DOHH2 (cell line): ENCODE measurements around the gene SH2D2A.

Experiments
- H3F3A ChIP-seq: fragments of 200-600 bp; sonication (generic), shearing (Covaris generic); 2 replicates; pipeline ENCODE4 v1.6.0; 2016; ENCODE audit warnings: antibody characterized with exemption, mild to moderate bottlenecking; ENCODE audit not compliant: control insufficient read depth, insufficient read depth
- H3K27ac ChIP-seq: fragments of 200-600 bp; sonication (generic); 2 replicates; pipeline ENCODE4 v1.5.1; 2014; ENCODE audit warnings: low read depth, mild to moderate bottlenecking, low read length, moderate library complexity
- H3K27me3 ChIP-seq: fragments of 200-600 bp; sonication (generic); 2 replicates; pipeline ENCODE4 v1.6.1; 2014; ENCODE audit warnings: mild to moderate bottlenecking, low read length, mixed read lengths; ENCODE audit not compliant: control insufficient read depth
- H3K36me3 ChIP-seq: fragments of 200-600 bp; sonication (generic); 2 replicates; pipeline ENCODE4 v1.6.1; 2014; ENCODE audit warnings: mild to moderate bottlenecking, low read length, moderate library complexity, mixed read lengths; ENCODE audit not compliant: control insufficient read depth
- H3K4me1 ChIP-seq: fragments of 200-600 bp; sonication (generic); 2 replicates; pipeline ENCODE4 v1.6.1; 2014; ENCODE audit warnings: mild to moderate bottlenecking, low read length, mixed read lengths; ENCODE audit not compliant: control insufficient read depth
- H3K4me2 ChIP-seq: fragments of 200-600 bp; sonication (generic); 2 replicates; pipeline ENCODE4 v1.6.0; 2014; ENCODE audit warnings: mild to moderate bottlenecking, low read length, moderate library complexity
- H3K4me3 ChIP-seq: fragments of 200-600 bp; sonication (generic); 2 replicates; pipeline ENCODE4 v1.5.1; 2014; ENCODE audit warnings: mild to moderate bottlenecking, low read length, mixed read lengths
- H3K79me2 ChIP-seq: fragments of 200-600 bp; sonication (generic); 2 replicates; pipeline ENCODE4 v1.6.1; 2014; ENCODE audit warnings: mild to moderate bottlenecking, low read length, mixed read lengths; ENCODE audit not compliant: control insufficient read depth
- H3K9me2 ChIP-seq: fragments of 200-600 bp; sonication (generic); replicated peaks from 2 replicates; pipeline ENCODE4 v1.6.1; 2014; ENCODE audit warnings: mild to moderate bottlenecking, low read length, mixed read lengths; ENCODE audit not compliant: control insufficient read depth
- H3K9me3 ChIP-seq: fragments of 200-600 bp; sonication (generic); 2 replicates; pipeline ENCODE4 v1.6.1; 2014; ENCODE audit warnings: antibody characterized with exemption, low read length, mixed read lengths; ENCODE audit not compliant: control insufficient read depth, insufficient read depth
- H4K20me1 ChIP-seq: fragments of 200-600 bp; sonication (generic); 2 replicates; pipeline ENCODE4 v1.6.0; 2014; ENCODE audit warnings: low read depth, mild to moderate bottlenecking, antibody characterized with exemption, low read length, moderate library complexity; ENCODE audit not compliant: control insufficient read depth, insufficient read depth
- EZH2phosphoT487 ChIP-seq: fragments of 200-600 bp; sonication (generic); IDR thresholded peaks from 2 replicates; pipeline ENCODE4 v1.6.1; 2017; ENCODE audit warnings: borderline replicate concordance, mild to moderate bottlenecking, antibody characterized with exemption, low read length, moderate library complexity, mixed read lengths
- TF ChIP-seq, protein P1 (sequence below): fragments of 200-600 bp; sonication (generic); IDR thresholded peaks from one replicate; pipeline ENCODE4 v1.5.1; 2014; ENCODE audit warnings: antibody characterized with exemption, mild to moderate bottlenecking, low read depth, low read length; ENCODE audit not compliant: poor library complexity, severe bottlenecking

The SH2D2A gene

DNA sequence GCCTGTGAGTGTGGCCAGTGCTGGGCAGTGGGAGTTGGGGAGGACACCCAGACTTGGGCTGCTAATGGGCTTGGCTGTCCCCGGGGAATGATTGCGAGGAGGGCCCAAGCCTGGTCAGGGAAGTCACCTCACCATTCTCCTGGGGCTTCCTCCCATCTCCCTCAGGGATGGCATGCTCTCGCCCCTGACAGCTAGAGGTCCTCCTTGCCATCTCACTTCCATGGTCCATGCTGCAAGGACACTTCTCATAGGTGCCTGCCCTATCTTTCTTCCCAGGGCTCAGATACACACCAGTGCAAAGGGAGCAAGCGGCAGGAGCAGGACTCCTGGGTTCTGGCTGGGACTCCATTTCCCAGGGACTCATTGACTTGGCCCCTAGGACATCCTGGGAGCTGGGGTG is 48.1 kb upstream of the SH2D2A start:
- Histone ChIP-seq H3K4me3 (no peak overlapping the region), H3K27ac (no peak overlapping the region), H3K4me1 (peaks cover 10% of the 10 kb centered on the region), H3K9me3 (no peaks in the 10 kb centered on the region), H4K20me1 (0 out of 2 replicates have a peak, but pooled peaks cover 3% of the 10 kb centered on the region), H3K4me2 (no peak overlapping the region), H3F3A (no peaks in the 10 kb centered on the region), H3K27me3 (peaks cover 42% of the 10 kb centered on the region), H3K9me2 (no peaks in the 10 kb centered on the region), H3K79me2 (no peaks in the 10 kb centered on the region), H3K36me3 (no peaks in the 10 kb centered on the region)
- TF ChIP-seq, protein P1, sequence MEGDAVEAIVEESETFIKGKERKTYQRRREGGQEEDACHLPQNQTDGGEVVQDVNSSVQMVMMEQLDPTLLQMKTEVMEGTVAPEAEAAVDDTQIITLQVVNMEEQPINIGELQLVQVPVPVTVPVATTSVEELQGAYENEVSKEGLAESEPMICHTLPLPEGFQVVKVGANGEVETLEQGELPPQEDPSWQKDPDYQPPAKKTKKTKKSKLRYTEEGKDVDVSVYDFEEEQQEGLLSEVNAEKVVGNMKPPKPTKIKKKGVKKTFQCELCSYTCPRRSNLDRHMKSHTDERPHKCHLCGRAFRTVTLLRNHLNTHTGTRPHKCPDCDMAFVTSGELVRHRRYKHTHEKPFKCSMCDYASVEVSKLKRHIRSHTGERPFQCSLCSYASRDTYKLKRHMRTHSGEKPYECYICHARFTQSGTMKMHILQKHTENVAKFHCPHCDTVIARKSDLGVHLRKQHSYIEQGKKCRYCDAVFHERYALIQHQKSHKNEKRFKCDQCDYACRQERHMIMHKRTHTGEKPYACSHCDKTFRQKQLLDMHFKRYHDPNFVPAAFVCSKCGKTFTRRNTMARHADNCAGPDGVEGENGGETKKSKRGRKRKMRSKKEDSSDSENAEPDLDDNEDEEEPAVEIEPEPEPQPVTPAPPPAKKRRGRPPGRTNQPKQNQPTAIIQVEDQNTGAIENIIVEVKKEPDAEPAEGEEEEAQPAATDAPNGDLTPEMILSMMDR = no peak
- no peak for TF ChIP-seq EZH2phosphoT487

DNA sequence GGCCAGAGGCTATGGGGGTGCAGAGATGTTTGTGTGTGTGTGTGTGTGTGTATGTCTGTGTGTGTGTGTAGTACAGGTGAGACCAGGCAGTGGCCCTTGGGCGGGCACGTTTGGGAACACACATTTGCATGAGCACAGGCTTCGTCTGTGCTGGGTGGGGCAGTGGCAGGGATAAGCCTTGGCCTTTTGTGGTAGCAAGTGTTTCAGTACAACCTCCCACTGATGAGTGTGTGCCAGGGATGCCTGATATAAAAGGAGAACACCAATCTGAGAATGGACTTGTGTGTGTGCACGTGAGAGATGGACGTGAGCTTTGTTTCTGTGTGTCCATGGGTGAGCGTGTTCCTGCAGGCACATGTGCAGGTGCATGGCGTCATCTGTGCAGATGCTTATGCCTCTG is 47.0 kb upstream of the SH2D2A start:
- 0 out of 2 replicates have a peak, but pooled peaks cover 3% of the 10 kb centered on the region for H4K20me1 ChIP-seq
- H3K9me3 ChIP-seq = no peaks in the 10 kb centered on the region
- TF ChIP-seq, protein P1 = no peak
- no peak for TF ChIP-seq EZH2phosphoT487
- H3K4me2 ChIP-seq = no peak overlapping the region
- no peaks in the 10 kb centered on the region for H3K9me2 ChIP-seq
- H3K79me2 ChIP-seq = no peaks in the 10 kb centered on the region
- H3F3A ChIP-seq = no peaks in the 10 kb centered on the region
- H3K27me3 ChIP-seq = peaks cover 53% of the 10 kb centered on the region
- no peak overlapping the region for H3K27ac ChIP-seq
- H3K4me3 ChIP-seq = no peak overlapping the region
- no peaks in the 10 kb centered on the region for H3K36me3 ChIP-seq
- peaks cover 10% of the 10 kb centered on the region for H3K4me1 ChIP-seq

DNA sequence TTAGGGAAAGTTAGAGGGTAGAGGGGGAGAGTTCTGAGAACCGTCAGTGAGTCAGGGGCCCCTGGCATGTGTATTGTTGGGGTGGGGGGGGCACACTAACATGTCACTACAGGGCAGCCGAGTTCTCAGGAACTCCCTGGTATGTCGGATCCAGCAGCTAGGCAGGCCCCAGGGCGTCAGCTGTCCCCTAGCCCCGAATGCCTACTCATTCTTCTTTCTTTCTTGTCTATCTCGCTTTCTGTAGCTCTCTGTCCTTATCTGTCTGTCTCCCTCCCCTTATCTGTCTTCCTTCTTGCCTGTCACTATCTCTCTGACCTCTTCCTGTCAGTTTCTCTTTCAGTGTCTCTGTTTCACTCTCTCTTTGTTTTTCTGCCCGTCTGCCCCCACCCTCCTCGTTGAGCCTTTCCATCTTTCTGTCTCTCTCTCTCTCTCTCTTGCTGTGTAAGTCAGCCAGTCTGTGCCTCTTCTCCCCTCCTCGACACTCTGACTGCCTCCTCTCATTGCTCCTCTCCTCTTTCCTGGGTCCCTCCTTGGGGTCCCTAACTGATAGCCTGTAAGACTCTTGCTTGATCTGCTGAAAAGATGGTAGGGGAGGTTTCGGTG is 46.5 kb upstream of the SH2D2A start:
- 0 out of 2 replicates have a peak, but pooled peaks have one; percentile 11 for TF ChIP-seq EZH2phosphoT487
- TF ChIP-seq, protein P1 = no peak
- H3K27me3 ChIP-seq = peaks cover 58% of the 10 kb centered on the region
- no peak overlapping the region for H3K4me2 ChIP-seq

More for the DNA sequence above, 46.5 kb upstream of the SH2D2A start:
- H3F3A ChIP-seq = no peaks in the 10 kb centered on the region
- H4K20me1 ChIP-seq = 0 out of 2 replicates have a peak, but pooled peaks cover 3% of the 10 kb centered on the region
- H3K27ac ChIP-seq = no peak overlapping the region
- no peak overlapping the region for H3K4me3 ChIP-seq
- no peaks in the 10 kb centered on the region for H3K36me3 ChIP-seq
- H3K79me2 ChIP-seq = no peaks in the 10 kb centered on the region
- peaks cover 10% of the 10 kb centered on the region for H3K4me1 ChIP-seq
- H3K9me3 ChIP-seq = no peaks in the 10 kb centered on the region
- H3K9me2 ChIP-seq = no peaks in the 10 kb centered on the region
